ENCODE results near the gene ESPL1. TPM values are rescaled to one million over a fixed set of nuclear protein-coding genes. Genes with fewer than 3 reads are reported as not detected.
A peak's percentile ranks its signal among the peaks of the same experiment; 100 is the strongest.

ESPL1 gene
- total RNA-seq, 1 experiment from 2014 or later: 61.4 TPM

- ATAC-seq (no peak), DNase-seq (ENCODE audit: low spot score) (no peak)
- Mint-ChIP-seq H3K36me3 (peaks cover 5% of the 10 kb centered on the region), H3K9me3 (no peaks in the 10 kb centered on the region), H3K27ac (peak overlapping the region; percentile 65), H3K4me3 (peak overlapping the region; percentile 77), H3K27me3 (ENCODE audit: low read depth) (peaks cover 7% of the 10 kb centered on the region; the same call in 1 of the 2 replicates), H3K4me1 (peaks cover 67% of the 10 kb centered on the region)
- ChIA-PET POLR2A (interaction anchor here (0.6 to 1.0 kb wide), 3 partner anchors 13 to 25 kb away, joined by 3 to 8 read pairs (median 5); a partner anchor contains a TSS), CTCF (interaction anchor here (0.7 to 4.8 kb wide), 9 partner anchors 9 to 122 kb away, joined by 3 to 58 read pairs (median 6); partner anchors contain the start of gene ESPL1)
- no peak for TF ChIP-seq ZNF232 (CRISPR knock-in tag; IDR thresholded peaks at IDR 0.05)
- no peak for TF ChIP-seq TEAD1 (CRISPR knock-in tag; IDR thresholded peaks at IDR 0.05)
- TF ChIP-seq, protein P1, sequence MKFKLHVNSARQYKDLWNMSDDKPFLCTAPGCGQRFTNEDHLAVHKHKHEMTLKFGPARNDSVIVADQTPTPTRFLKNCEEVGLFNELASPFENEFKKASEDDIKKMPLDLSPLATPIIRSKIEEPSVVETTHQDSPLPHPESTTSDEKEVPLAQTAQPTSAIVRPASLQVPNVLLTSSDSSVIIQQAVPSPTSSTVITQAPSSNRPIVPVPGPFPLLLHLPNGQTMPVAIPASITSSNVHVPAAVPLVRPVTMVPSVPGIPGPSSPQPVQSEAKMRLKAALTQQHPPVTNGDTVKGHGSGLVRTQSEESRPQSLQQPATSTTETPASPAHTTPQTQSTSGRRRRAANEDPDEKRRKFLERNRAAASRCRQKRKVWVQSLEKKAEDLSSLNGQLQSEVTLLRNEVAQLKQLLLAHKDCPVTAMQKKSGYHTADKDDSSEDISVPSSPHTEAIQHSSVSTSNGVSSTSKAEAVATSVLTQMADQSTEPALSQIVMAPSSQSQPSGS (CRISPR knock-in tag; IDR thresholded peaks at IDR 0.05; ENCODE audit: borderline replicate concordance, low read depth): no peak
- TF ChIP-seq ARID4B (CRISPR knock-in tag; IDR thresholded peaks at IDR 0.05; ENCODE audit: borderline replicate concordance): no peak
- TF ChIP-seq IRF2 (CRISPR knock-in tag; IDR thresholded peaks at IDR 0.05; ENCODE audit: borderline replicate concordance, low read depth): no peak
- no peak for TF ChIP-seq IRF1 (CRISPR knock-in tag; IDR thresholded peaks at IDR 0.05)
- no peak for TF ChIP-seq ZNF416 (CRISPR knock-in tag; IDR thresholded peaks at IDR 0.05)
- TF ChIP-seq, protein P2, sequence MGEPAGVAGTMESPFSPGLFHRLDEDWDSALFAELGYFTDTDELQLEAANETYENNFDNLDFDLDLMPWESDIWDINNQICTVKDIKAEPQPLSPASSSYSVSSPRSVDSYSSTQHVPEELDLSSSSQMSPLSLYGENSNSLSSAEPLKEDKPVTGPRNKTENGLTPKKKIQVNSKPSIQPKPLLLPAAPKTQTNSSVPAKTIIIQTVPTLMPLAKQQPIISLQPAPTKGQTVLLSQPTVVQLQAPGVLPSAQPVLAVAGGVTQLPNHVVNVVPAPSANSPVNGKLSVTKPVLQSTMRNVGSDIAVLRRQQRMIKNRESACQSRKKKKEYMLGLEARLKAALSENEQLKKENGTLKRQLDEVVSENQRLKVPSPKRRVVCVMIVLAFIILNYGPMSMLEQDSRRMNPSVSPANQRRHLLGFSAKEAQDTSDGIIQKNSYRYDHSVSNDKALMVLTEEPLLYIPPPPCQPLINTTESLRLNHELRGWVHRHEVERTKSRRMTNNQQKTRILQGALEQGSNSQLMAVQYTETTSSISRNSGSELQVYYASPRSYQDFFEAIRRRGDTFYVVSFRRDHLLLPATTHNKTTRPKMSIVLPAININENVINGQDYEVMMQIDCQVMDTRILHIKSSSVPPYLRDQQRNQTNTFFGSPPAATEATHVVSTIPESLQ (CRISPR knock-in tag; IDR thresholded peaks at IDR 0.05): no peak
- TF ChIP-seq CREM (CRISPR knock-in tag; IDR thresholded peaks at IDR 0.05): no peak
- no peak for TF ChIP-seq TCF7 (CRISPR knock-in tag; IDR thresholded peaks at IDR 0.05; ENCODE audit: low read depth)
- no peak for TF ChIP-seq NFYB (CRISPR knock-in tag; conservative IDR thresholded peaks at IDR 0.05; ENCODE audit: low read depth)
- TF ChIP-seq MXD4 (CRISPR knock-in tag; IDR thresholded peaks at IDR 0.05; ENCODE audit: borderline replicate concordance): no peak
These were observed 45.3 kb upstream of the ESPL1 start for GRCh38 chr12:53222806-53223261.

- TF ChIP-seq, protein P3, sequence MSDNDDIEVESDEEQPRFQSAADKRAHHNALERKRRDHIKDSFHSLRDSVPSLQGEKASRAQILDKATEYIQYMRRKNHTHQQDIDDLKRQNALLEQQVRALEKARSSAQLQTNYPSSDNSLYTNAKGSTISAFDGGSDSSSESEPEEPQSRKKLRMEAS (CRISPR knock-in tag; IDR thresholded peaks at IDR 0.05): peak; percentile 29; the same call in 1 of the 2 replicates
- TF ChIP-seq ARID4B (CRISPR knock-in tag; IDR thresholded peaks at IDR 0.05; ENCODE audit: borderline replicate concordance): no peak
- Mint-ChIP-seq H3K36me3 (peaks cover 5% of the 10 kb centered on the region), H3K4me3 (peak overlapping the region; percentile 77), H3K9me3 (no peaks in the 10 kb centered on the region), H3K27me3 (ENCODE audit: low read depth) (peaks cover 7% of the 10 kb centered on the region; the same call in 1 of the 2 replicates), H3K4me1 (peaks cover 64% of the 10 kb centered on the region), H3K27ac (peak overlapping the region; percentile 82)
- ATAC-seq (no peak), DNase-seq (ENCODE audit: low spot score) (no peak)
- ChIA-PET POLR2A (interaction anchor here (0.6 to 1.0 kb wide), 3 partner anchors 13 to 24 kb away, joined by 3 to 8 read pairs (median 5); a partner anchor contains a TSS), CTCF (interaction anchor here (0.6 to 4.8 kb wide), 9 partner anchors 8 to 65 kb away, joined by 3 to 58 read pairs (median 6); partner anchors contain the start of gene ESPL1)
These were observed 44.6 kb upstream of the ESPL1 start for GRCh38 chr12:53223389-53224060.

Data from WTC11 (cell line).